H1 (cell line): Measurements from ENCODE around the gene XIRP1. TPM values are rescaled to one million over a fixed set of nuclear protein-coding genes. Genes with fewer than 3 reads are reported as not detected.

Experiments used
- ASH2L ChIP-seq: fragments of 200-600, 300-600 bp; sonication (generic); IDR thresholded peaks from one replicate; pipeline ENCODE4 v1.7.1; 2017; ENCODE audit warnings: low read length
- BRCA1 ChIP-seq: IDR thresholded peaks from 2 replicates; pipeline ENCODE4 v1.6.1; 2012; ENCODE audit warnings: low read depth, low read length, improper control_type of control experiment
- CEBPB ChIP-seq: IDR thresholded peaks from 2 replicates; pipeline ENCODE4 v1.6.1; 2012; ENCODE audit warnings: low read depth, low read length
- CREB1 ChIP-seq: IDR thresholded peaks from 2 replicates; pipeline ENCODE4 v1.6.1; 2012; ENCODE audit warnings: inconsistent platforms
- RAD21 ChIP-seq, 2 experiments: IDR thresholded peaks in 1 of 2; conservative IDR thresholded peaks in 1 of 2; 2 replicates each; pipeline ENCODE4 v1.6.1; 2011; ENCODE audit warnings: low read depth in 2 of 2, low read length in 2 of 2, improper control_type of control experiment in 1 of 2, inconsistent platforms in 1 of 2, mild to moderate bottlenecking in 1 of 2, moderate library complexity in 1 of 2
- SRF ChIP-seq: IDR thresholded peaks from 2 replicates; pipeline ENCODE4 v1.6.1; 2011; ENCODE audit warnings: mild to moderate bottlenecking, low read depth, low read length, moderate library complexity
- SUZ12 ChIP-seq: fragments of 200-600 bp; sonication (generic); IDR thresholded peaks from 2 replicates; pipeline ENCODE4 v1.6.1; 2012; ENCODE audit warnings: mild to moderate bottlenecking, inconsistent platforms, low read length, moderate library complexity, mixed read lengths
- TEAD4 ChIP-seq: IDR thresholded peaks from 2 replicates; pipeline ENCODE4 v1.6.1; 2012; ENCODE audit warnings: low read depth, low read length, inconsistent platforms, mixed read lengths
- polyA plus RNA-seq, 7 experiments: library from polyadenylated mRNA; depleted of rRNA in 3 of 7; stranded (reverse) in 5 of 7; unstranded in 2 of 7; fragments of >200 nt in 5 of 7; fragments of 200-250 nt in 2 of 7; gene quantifications; 1 replicate in 5 of 7; 2 replicates in 1 of 7; 4 replicates in 1 of 7; pipeline versions ENCODE4 v1.2.1 to v1.2.3, GENCODE V29; 2011 to 2013; ENCODE audit warnings: missing spikeins in 2 of 7, mixed read lengths in 2 of 7
- total RNA-seq: library from RNA; stranded (reverse); fragmentation: NEBNext Ultra II Directional; extraction: Animal tissue kit (Norgen Biotek cat#: 25700); gene quantifications from 2 replicates; pipeline ENCODE4 v1.2.1, GENCODE V29; 2021
- TF ChIP-seq, protein P1 (sequence below), 3 experiments: IDR thresholded peaks; 1 replicate in 2 of 3; 2 replicates in 1 of 3; pipeline versions ENCODE4 v1.5.1 to v1.6.1; 2011; ENCODE audit warnings: low read length in 3 of 3, mild to moderate bottlenecking in 3 of 3, inconsistent platforms in 2 of 3, low read depth in 1 of 3, moderate library complexity in 1 of 3; ENCODE audit not compliant: insufficient read depth in 1 of 3; ENCODE audit errors: control extremely low read depth in 1 of 3
- TF ChIP-seq, protein P2 (sequence below): IDR thresholded peaks from 2 replicates; pipeline ENCODE4 v1.6.1; 2012; ENCODE audit warnings: inconsistent platforms

Gene XIRP1
- total and polyA plus RNA-seq, 2 of the 8 experiments (the other 6 are each of a cell fraction or from before 2014, with no cell fraction given) = not detected

GRCh38 chr3:39146611-39147591, 45.5 kb downstream of the XIRP1 start (continued):
- TF ChIP-seq CEBPB (no peak), SRF (no peak), TEAD4 (no peak), BRCA1 (no peak), SUZ12 (no peak), ASH2L (no peak), RAD21 (IDR thresholded peaks at IDR 0.05 in 1 of 2, conservative IDR thresholded peaks at IDR 0.05 in 1 of 2; ENCODE audit: low read depth in 2 of 2, low read length in 2 of 2) (no peak), CREB1 (no peak)
- TF ChIP-seq, protein P1, sequence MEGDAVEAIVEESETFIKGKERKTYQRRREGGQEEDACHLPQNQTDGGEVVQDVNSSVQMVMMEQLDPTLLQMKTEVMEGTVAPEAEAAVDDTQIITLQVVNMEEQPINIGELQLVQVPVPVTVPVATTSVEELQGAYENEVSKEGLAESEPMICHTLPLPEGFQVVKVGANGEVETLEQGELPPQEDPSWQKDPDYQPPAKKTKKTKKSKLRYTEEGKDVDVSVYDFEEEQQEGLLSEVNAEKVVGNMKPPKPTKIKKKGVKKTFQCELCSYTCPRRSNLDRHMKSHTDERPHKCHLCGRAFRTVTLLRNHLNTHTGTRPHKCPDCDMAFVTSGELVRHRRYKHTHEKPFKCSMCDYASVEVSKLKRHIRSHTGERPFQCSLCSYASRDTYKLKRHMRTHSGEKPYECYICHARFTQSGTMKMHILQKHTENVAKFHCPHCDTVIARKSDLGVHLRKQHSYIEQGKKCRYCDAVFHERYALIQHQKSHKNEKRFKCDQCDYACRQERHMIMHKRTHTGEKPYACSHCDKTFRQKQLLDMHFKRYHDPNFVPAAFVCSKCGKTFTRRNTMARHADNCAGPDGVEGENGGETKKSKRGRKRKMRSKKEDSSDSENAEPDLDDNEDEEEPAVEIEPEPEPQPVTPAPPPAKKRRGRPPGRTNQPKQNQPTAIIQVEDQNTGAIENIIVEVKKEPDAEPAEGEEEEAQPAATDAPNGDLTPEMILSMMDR (IDR thresholded peaks at IDR 0.05; ENCODE audit: control extremely low read depth in 1 of 3, insufficient read depth in 1 of 3, low read depth in 1 of 3, low read length in 3 of 3) = no peak
- TF ChIP-seq, protein P2, sequence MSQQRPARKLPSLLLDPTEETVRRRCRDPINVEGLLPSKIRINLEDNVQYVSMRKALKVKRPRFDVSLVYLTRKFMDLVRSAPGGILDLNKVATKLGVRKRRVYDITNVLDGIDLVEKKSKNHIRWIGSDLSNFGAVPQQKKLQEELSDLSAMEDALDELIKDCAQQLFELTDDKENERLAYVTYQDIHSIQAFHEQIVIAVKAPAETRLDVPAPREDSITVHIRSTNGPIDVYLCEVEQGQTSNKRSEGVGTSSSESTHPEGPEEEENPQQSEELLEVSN = no peak
